Testis (tissue), 3 donors: ENCODE measurements around the gene SNX8. TPM values are rescaled to one million over a fixed set of nuclear protein-coding genes. Genes with fewer than 3 reads are reported as not detected.

Experiments
- DNase-seq: peaks from one replicate; pipeline ENCODE4 v3.0.0-alpha.2; 2019
- H3K27ac ChIP-seq, 2 donors: fragments of 200-600 bp; sonication (generic); one replicate each; pipeline ENCODE4 v1.5.1; 2019
- H3K27me3 ChIP-seq: fragments of 200-600 bp; sonication (generic); one replicate; pipeline ENCODE4 v1.5.1; 2019
- H3K36me3 ChIP-seq: fragments of 200-600 bp; sonication (generic); one replicate; pipeline ENCODE4 v1.5.1; 2017; ENCODE audit warnings: low read depth; ENCODE audit errors: missing control alignments
- H3K4me1 ChIP-seq: fragments of 200-600 bp; sonication (generic); one replicate; pipeline ENCODE4 v1.5.1; 2019
- H3K4me3 ChIP-seq, 2 donors: fragments of 200-600 bp; sonication (generic); one replicate each; pipeline ENCODE4 v1.5.1; 2017 to 2019
- H3K9me3 ChIP-seq: fragments of 200-600 bp; sonication (generic); one replicate; pipeline ENCODE4 v1.5.1; 2017
- POLR2A ChIP-seq: fragments of 450-650 bp; IDR thresholded peaks from one replicate; pipeline ENCODE4 v1.6.1; 2017; ENCODE audit warnings: antibody characterized with exemption, mild to moderate bottlenecking, moderate library complexity
- WGBS, 2 donors: methylation state at CpG; one replicate each; pipeline ENCODE4 v1.1.5; 2018; 5-methylcytosine and 5-hydroxymethylcytosine counted together
- intact Hi-C: fragments of 100-400 bp; cut with DNase I; formaldehyde crosslinking; loops from one replicate; pipeline ENCODE4 v1.15.1; 2023; ENCODE audit warnings: low total_unique reads
- polyA plus RNA-seq: library from polyadenylated mRNA; stranded (reverse); fragments of 350-450 nt; fragmentation: Illumina TruSeq; extraction: RNeasy Lipid Tissue Mini Kit (QIAGEN cat#74804); gene quantifications from one replicate; pipeline ENCODE4 v1.2.3, GENCODE V29; 2014; ENCODE audit warnings: low read depth, low replicate concordance; ENCODE audit not compliant: insufficient read depth
- total RNA-seq, 2 donors: library from RNA; depleted of rRNA; stranded (reverse); fragments of >200 nt; gene quantifications; one replicate each; pipeline ENCODE4 v1.2.3, GENCODE V29; 2016
- TF ChIP-seq, protein P1 (sequence below), 3 experiments: fragments of 450-650 bp in 2 of 3; fragments of 200-600 bp in 1 of 3; sonication (generic) in 1 of 3; IDR thresholded peaks; one replicate each; pipeline ENCODE4 v1.5.1; 2016 to 2019; ENCODE audit warnings: antibody characterized with exemption in 3 of 3, mild to moderate bottlenecking in 2 of 3, moderate library complexity in 1 of 3

The SNX8 gene
- total and polyA plus RNA-seq, 3 donors from 2014 or later, result 50.9 to 90.8 (median 66.8) TPM

- DNase-seq, result no peak
- Histone ChIP-seq H3K27me3 (no peaks in the 10 kb centered on the region), H3K9me3 (no peaks in the 10 kb centered on the region), H3K27ac (no peak overlapping the region), H3K4me3 (no peak overlapping the region), H3K4me1 (peaks cover 3% of the 10 kb centered on the region), H3K36me3 (no peaks in the 10 kb centered on the region)
- TF ChIP-seq, protein P1, sequence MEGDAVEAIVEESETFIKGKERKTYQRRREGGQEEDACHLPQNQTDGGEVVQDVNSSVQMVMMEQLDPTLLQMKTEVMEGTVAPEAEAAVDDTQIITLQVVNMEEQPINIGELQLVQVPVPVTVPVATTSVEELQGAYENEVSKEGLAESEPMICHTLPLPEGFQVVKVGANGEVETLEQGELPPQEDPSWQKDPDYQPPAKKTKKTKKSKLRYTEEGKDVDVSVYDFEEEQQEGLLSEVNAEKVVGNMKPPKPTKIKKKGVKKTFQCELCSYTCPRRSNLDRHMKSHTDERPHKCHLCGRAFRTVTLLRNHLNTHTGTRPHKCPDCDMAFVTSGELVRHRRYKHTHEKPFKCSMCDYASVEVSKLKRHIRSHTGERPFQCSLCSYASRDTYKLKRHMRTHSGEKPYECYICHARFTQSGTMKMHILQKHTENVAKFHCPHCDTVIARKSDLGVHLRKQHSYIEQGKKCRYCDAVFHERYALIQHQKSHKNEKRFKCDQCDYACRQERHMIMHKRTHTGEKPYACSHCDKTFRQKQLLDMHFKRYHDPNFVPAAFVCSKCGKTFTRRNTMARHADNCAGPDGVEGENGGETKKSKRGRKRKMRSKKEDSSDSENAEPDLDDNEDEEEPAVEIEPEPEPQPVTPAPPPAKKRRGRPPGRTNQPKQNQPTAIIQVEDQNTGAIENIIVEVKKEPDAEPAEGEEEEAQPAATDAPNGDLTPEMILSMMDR (IDR thresholded peaks at IDR 0.05), result no peak
- TF ChIP-seq POLR2A, result no peak
- WGBS, 2 donors, result 70 to 76% methylated on average over 10 of the region's 10 CpGs
- intact Hi-C loops, result no loop called here
Measured at GRCh38 chr7:2266911-2267310, 47.3 kb downstream of the SNX8 start.

DNA sequence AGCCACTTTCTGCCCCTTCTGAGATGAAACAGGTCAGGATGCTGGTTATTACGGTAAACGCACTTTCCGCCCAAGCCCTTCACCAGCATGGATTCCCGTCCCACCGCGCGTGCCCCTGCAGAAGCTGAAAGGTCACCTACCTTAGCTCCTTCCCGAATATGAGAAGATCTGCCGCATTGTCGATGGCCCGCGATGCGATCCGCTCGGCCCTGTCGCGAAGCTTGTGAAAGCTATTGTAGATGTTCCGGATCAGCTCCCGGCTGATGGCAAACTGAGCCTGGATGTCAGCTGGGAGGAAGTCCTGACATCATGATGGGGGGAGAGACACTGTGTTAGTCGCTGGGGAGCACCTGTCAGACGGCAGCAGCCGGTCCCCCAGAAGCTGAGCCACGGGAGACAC is 50.1 kb downstream of the SNX8 start:
- no peak for DNase-seq
- no peaks in the 10 kb centered on the region for H3K4me1 ChIP-seq
- no peaks in the 10 kb centered on the region for H3K36me3 ChIP-seq
- H3K9me3 ChIP-seq, result no peaks in the 10 kb centered on the region
- intact Hi-C loops, result no loop called here
- H3K27ac ChIP-seq, result no peak overlapping the region
- 96% methylated on average over 23 of the region's 23 CpGs for WGBS, 2 donors
- H3K4me3 ChIP-seq, result no peak overlapping the region
- TF ChIP-seq POLR2A, result no peak
- TF ChIP-seq, protein P1 (IDR thresholded peaks at IDR 0.05), result no peak
- H3K27me3 ChIP-seq, result no peaks in the 10 kb centered on the region

GRCh38 chr7:2263176-2263575 is 51.1 kb downstream of the SNX8 start:
- no peak for DNase-seq
- Histone ChIP-seq H3K4me3 (no peak overlapping the region), H3K4me1 (no peaks in the 10 kb centered on the region), H3K9me3 (no peaks in the 10 kb centered on the region), H3K36me3 (no peaks in the 10 kb centered on the region), H3K27me3 (no peaks in the 10 kb centered on the region), H3K27ac (no peak overlapping the region)
- intact Hi-C loops, result no loop called here
- TF ChIP-seq, protein P1 (IDR thresholded peaks at IDR 0.05), result no peak
- TF ChIP-seq POLR2A, result no peak
- WGBS, 2 donors, result 89 to 92% methylated on average over 18 of the region's 18 CpGs

GRCh38 chr7:2261611-2262010 is 52.6 kb downstream of the SNX8 start:
- Histone ChIP-seq H3K9me3 (no peaks in the 10 kb centered on the region), H3K4me1 (no peaks in the 10 kb centered on the region), H3K27ac (no peak overlapping the region), H3K27me3 (no peaks in the 10 kb centered on the region), H3K36me3 (no peaks in the 10 kb centered on the region), H3K4me3 (no peak overlapping the region)
- DNase-seq, result no peak
- TF ChIP-seq, protein P1 (IDR thresholded peaks at IDR 0.05), result no peak
- no peak for TF ChIP-seq POLR2A
- intact Hi-C loops, result no loop called here
- 90 to 94% methylated on average over 14 of the region's 14 CpGs for WGBS, 2 donors

- no peak for TF ChIP-seq POLR2A
- TF ChIP-seq, protein P1 (IDR thresholded peaks at IDR 0.05), result no peak
- Histone ChIP-seq H3K36me3 (no peaks in the 10 kb centered on the region), H3K4me1 (no peaks in the 10 kb centered on the region), H3K27ac (no peak overlapping the region), H3K4me3 (no peak overlapping the region), H3K9me3 (no peaks in the 10 kb centered on the region), H3K27me3 (no peaks in the 10 kb centered on the region)
- 61 to 92% methylated on average over 5 of the region's 5 CpGs for WGBS, 2 donors
- DNase-seq, result no peak
- intact Hi-C loops, result no loop called here
Measured at GRCh38 chr7:2260820-2261219, 53.4 kb downstream of the SNX8 start.
